Measurements from ENCODE around the gene ARL6IP5. TPM values are rescaled to one million over a fixed set of nuclear protein-coding genes. Genes with fewer than 3 reads are reported as not detected.

ARL6IP5 gene
- total and polyA plus RNA-seq, 2 of the 13 experiments (the other 11 are each of a cell fraction or from before 2014, with no cell fraction given), result 23.7 to 29.6 TPM

DNA sequence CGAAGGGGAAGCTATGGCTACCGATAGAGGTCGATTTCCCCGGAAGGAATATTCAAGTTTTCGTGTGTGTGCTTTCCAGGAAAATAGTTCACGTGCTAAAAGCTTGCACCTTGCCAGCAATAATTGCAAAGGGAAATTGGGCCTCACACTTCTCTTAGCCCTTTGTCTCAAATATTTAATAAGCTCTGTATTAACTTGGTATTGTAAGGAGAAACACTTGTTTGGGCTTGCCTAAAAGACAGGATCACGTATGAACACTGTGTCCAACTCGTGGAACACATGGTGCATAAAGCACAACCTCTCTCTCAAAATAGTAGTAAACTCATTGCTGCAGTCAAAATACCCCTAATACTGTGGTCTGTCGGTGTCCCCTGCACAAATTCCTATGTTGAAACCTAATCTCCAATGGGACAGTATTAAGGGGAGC is 32.3 kb upstream of the ARL6IP5 start (continued):
- 0 out of 2 replicates have a peak, but pooled peaks have one; percentile 1 for TF ChIP-seq ELF4 (CRISPR knock-in tag; IDR thresholded peaks at IDR 0.05; ENCODE audit: borderline replicate concordance)
- no peak for TF ChIP-seq ZSCAN9 (CRISPR knock-in tag; IDR thresholded peaks at IDR 0.05; ENCODE audit: borderline replicate concordance)
- TF ChIP-seq, protein P1, sequence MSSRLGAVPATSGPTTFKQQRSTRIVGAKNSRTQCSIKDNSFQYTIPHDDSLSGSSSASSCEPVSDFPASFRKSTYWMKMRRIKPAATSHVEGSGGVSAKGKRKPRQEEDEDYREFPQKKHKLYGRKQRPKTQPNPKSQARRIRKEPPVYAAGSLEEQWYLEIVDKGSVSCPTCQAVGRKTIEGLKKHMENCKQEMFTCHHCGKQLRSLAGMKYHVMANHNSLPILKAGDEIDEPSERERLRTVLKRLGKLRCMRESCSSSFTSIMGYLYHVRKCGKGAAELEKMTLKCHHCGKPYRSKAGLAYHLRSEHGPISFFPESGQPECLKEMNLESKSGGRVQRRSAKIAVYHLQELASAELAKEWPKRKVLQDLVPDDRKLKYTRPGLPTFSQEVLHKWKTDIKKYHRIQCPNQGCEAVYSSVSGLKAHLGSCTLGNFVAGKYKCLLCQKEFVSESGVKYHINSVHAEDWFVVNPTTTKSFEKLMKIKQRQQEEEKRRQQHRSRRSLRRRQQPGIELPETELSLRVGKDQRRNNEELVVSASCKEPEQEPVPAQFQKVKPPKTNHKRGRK (CRISPR knock-in tag; IDR thresholded peaks at IDR 0.05), result no peak
- TF ChIP-seq, protein P2, sequence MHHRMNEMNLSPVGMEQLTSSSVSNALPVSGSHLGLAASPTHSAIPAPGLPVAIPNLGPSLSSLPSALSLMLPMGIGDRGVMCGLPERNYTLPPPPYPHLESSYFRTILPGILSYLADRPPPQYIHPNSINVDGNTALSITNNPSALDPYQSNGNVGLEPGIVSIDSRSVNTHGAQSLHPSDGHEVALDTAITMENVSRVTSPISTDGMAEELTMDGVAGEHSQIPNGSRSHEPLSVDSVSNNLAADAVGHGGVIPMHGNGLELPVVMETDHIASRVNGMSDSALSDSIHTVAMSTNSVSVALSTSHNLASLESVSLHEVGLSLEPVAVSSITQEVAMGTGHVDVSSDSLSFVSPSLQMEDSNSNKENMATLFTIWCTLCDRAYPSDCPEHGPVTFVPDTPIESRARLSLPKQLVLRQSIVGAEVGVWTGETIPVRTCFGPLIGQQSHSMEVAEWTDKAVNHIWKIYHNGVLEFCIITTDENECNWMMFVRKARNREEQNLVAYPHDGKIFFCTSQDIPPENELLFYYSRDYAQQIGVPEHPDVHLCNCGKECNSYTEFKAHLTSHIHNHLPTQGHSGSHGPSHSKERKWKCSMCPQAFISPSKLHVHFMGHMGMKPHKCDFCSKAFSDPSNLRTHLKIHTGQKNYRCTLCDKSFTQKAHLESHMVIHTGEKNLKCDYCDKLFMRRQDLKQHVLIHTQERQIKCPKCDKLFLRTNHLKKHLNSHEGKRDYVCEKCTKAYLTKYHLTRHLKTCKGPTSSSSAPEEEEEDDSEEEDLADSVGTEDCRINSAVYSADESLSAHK (CRISPR knock-in tag; IDR thresholded peaks at IDR 0.05; ENCODE audit: borderline replicate concordance), result no peak
- no peak for TF ChIP-seq SRSF1 (optimal IDR thresholded peaks at IDR 0.05; ENCODE audit: low read depth, low read length)
- no peak for TF ChIP-seq NFIB (CRISPR knock-in tag; IDR thresholded peaks at IDR 0.05; ENCODE audit: borderline replicate concordance)
- no peak for TF ChIP-seq SOX5 (CRISPR knock-in tag; IDR thresholded peaks at IDR 0.05; ENCODE audit: borderline replicate concordance)
- TF ChIP-seq, protein P3, sequence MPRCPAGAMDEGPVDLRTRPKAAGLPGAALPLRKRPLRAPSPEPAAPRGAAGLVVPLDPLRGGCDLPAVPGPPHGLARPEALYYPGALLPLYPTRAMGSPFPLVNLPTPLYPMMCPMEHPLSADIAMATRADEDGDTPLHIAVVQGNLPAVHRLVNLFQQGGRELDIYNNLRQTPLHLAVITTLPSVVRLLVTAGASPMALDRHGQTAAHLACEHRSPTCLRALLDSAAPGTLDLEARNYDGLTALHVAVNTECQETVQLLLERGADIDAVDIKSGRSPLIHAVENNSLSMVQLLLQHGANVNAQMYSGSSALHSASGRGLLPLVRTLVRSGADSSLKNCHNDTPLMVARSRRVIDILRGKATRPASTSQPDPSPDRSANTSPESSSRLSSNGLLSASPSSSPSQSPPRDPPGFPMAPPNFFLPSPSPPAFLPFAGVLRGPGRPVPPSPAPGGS (CRISPR knock-in tag; IDR thresholded peaks at IDR 0.05), result 0 out of 2 replicates have a peak, but pooled peaks have one; percentile 35
- TF ChIP-seq, protein P4, sequence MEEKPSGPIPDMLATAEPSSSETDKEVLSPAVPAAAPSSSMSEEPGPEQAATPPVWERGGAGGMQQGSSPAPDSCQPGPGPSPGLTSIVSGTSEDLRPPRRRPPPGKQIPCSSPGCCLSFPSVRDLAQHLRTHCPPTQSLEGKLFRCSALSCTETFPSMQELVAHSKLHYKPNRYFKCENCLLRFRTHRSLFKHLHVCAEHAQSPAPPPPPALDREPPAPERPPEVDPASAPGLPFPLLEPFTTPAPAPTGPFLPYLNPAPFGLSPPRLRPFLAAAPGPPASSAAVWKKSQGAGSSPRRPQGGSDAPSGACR (CRISPR knock-in tag; IDR thresholded peaks at IDR 0.05), result no peak
- TF ChIP-seq SALL1 (CRISPR knock-in tag; IDR thresholded peaks at IDR 0.05), result no peak
- no peak for TF ChIP-seq MXD4 (CRISPR knock-in tag; IDR thresholded peaks at IDR 0.05)
- no peak for TF ChIP-seq ONECUT2 (CRISPR knock-in tag; IDR thresholded peaks at IDR 0.05)
- TF ChIP-seq ZFY (CRISPR knock-in tag; IDR thresholded peaks at IDR 0.05), result no peak
- TF ChIP-seq ZNF674 (CRISPR knock-in tag; IDR thresholded peaks at IDR 0.05; ENCODE audit: low read depth), result no peak
- TF ChIP-seq, protein P5, sequence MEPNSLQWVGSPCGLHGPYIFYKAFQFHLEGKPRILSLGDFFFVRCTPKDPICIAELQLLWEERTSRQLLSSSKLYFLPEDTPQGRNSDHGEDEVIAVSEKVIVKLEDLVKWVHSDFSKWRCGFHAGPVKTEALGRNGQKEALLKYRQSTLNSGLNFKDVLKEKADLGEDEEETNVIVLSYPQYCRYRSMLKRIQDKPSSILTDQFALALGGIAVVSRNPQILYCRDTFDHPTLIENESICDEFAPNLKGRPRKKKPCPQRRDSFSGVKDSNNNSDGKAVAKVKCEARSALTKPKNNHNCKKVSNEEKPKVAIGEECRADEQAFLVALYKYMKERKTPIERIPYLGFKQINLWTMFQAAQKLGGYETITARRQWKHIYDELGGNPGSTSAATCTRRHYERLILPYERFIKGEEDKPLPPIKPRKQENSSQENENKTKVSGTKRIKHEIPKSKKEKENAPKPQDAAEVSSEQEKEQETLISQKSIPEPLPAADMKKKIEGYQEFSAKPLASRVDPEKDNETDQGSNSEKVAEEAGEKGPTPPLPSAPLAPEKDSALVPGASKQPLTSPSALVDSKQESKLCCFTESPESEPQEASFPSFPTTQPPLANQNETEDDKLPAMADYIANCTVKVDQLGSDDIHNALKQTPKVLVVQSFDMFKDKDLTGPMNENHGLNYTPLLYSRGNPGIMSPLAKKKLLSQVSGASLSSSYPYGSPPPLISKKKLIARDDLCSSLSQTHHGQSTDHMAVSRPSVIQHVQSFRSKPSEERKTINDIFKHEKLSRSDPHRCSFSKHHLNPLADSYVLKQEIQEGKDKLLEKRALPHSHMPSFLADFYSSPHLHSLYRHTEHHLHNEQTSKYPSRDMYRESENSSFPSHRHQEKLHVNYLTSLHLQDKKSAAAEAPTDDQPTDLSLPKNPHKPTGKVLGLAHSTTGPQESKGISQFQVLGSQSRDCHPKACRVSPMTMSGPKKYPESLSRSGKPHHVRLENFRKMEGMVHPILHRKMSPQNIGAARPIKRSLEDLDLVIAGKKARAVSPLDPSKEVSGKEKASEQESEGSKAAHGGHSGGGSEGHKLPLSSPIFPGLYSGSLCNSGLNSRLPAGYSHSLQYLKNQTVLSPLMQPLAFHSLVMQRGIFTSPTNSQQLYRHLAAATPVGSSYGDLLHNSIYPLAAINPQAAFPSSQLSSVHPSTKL (CRISPR knock-in tag; IDR thresholded peaks at IDR 0.05), result no peak
- TF ChIP-seq, protein P6, sequence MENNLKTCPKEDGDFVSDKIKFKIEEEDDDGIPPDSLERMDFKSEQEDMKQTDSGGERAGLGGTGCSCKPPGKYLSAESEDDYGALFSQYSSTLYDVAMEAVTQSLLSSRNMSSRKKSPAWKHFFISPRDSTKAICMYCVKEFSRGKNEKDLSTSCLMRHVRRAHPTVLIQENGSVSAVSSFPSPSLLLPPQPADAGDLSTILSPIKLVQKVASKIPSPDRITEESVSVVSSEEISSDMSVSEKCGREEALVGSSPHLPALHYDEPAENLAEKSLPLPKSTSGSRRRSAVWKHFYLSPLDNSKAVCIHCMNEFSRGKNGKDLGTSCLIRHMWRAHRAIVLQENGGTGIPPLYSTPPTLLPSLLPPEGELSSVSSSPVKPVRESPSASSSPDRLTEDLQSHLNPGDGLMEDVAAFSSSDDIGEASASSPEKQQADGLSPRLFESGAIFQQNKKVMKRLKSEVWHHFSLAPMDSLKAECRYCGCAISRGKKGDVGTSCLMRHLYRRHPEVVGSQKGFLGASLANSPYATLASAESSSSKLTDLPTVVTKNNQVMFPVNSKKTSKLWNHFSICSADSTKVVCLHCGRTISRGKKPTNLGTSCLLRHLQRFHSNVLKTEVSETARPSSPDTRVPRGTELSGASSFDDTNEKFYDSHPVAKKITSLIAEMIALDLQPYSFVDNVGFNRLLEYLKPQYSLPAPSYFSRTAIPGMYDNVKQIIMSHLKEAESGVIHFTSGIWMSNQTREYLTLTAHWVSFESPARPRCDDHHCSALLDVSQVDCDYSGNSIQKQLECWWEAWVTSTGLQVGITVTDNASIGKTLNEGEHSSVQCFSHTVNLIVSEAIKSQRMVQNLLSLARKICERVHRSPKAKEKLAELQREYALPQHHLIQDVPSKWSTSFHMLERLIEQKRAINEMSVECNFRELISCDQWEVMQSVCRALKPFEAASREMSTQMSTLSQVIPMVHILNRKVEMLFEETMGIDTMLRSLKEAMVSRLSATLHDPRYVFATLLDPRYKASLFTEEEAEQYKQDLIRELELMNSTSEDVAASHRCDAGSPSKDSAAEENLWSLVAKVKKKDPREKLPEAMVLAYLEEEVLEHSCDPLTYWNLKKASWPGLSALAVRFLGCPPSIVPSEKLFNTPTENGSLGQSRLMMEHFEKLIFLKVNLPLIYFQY (CRISPR knock-in tag; IDR thresholded peaks at IDR 0.05; ENCODE audit: borderline replicate concordance), result no peak

Data from HepG2 (cell line).